Sigmoid colon (tissue), 4 donors: Measurements from ENCODE around the gene ZNF710.

Experiments
- EP300 ChIP-seq, 4 donors: sonication (generic); formaldehyde crosslinking; IDR thresholded peaks; one replicate each; pipeline ENCODE4 v1.6.1; 2017; ENCODE audit warnings: antibody characterized with exemption in 4 of 4
- POLR2A ChIP-seq, 2 donors: fragments of 450-650 bp; IDR thresholded peaks; one replicate each; pipeline ENCODE4 v1.6.1; 2016; ENCODE audit warnings: antibody characterized with exemption in 2 of 2, mild to moderate bottlenecking in 2 of 2, moderate library complexity in 2 of 2
- TF ChIP-seq, protein P1 (sequence below), 4 experiments: fragments of 450-650 bp in 3 of 4; fragments of 200-600 bp in 1 of 4; IDR thresholded peaks; one replicate each; pipeline ENCODE4 v1.5.1; 2016 to 2019; ENCODE audit warnings: antibody characterized with exemption in 4 of 4, mild to moderate bottlenecking in 3 of 4, moderate library complexity in 2 of 4

DNA sequence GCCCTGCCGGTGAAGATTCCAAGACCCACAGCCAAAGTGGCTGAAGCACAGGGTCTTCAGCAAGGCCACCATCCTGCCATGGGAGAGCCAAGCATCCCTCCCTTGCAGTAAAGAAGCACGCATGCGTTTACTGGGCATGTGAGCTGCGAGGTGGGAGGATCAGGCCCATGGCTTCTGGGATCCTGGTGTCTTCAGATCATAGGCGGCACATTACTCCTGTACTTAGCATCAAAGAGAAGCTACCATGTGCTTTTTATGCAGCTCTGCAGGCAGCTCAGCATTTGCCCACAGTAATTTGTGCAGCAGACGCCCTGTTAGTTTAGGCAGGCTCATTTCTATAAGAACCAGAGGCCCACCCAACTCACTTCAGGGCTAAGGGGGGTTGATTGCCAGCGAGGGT lies 55.4 kb downstream of the ZNF710 start:
- TF ChIP-seq, protein P1, sequence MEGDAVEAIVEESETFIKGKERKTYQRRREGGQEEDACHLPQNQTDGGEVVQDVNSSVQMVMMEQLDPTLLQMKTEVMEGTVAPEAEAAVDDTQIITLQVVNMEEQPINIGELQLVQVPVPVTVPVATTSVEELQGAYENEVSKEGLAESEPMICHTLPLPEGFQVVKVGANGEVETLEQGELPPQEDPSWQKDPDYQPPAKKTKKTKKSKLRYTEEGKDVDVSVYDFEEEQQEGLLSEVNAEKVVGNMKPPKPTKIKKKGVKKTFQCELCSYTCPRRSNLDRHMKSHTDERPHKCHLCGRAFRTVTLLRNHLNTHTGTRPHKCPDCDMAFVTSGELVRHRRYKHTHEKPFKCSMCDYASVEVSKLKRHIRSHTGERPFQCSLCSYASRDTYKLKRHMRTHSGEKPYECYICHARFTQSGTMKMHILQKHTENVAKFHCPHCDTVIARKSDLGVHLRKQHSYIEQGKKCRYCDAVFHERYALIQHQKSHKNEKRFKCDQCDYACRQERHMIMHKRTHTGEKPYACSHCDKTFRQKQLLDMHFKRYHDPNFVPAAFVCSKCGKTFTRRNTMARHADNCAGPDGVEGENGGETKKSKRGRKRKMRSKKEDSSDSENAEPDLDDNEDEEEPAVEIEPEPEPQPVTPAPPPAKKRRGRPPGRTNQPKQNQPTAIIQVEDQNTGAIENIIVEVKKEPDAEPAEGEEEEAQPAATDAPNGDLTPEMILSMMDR (IDR thresholded peaks at IDR 0.05), result no peak
- TF ChIP-seq EP300 (IDR thresholded peaks at IDR 0.05) (no peak), POLR2A (IDR thresholded peaks at IDR 0.05) (no peak)
